HT1080 (cell line): ENCODE data around the gene EEPD1. TPM values are rescaled to one million over a fixed set of nuclear protein-coding genes. Genes with fewer than 3 reads are reported as not detected.

Experiments used
- DNase-seq: peaks from one replicate; pipeline ENCODE4 v3.0.0-alpha.2; 2015; ENCODE audit warnings: low read depth
- total RNA-seq: library from RNA; depleted of rRNA; stranded (reverse); fragments of >200 nt; shearing (Covaris generic); gene quantifications from 2 replicates; pipeline ENCODE4 v1.2.3, GENCODE V29; 2014

EEPD1 gene
- total RNA-seq, 1 experiment from 2014 or later: 6.2 TPM

DNA sequence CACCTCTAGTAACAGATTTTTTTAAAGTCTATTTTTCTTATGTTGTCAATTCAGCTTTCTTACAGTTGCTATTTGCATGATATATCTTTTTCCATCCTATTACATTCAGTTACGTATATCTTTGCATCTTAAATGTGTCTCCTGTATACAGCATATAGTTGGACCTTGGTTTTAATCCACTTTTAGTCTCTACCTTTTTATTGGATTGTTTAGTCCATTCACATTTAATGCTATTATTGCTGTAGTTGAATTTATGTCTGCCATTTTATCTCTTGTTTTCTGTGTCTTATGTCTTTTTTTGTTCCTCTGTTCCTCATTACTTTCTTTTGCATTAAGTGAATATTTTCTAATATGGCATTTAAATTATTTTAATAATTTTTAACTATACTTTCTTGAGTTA lies 100.6 kb downstream of the EEPD1 start:
- DNase-seq: no peak

- peak; percentile 77 for DNase-seq
Observed at GRCh38 chr7:36258510-36259259, 105.6 kb downstream of the EEPD1 start.

DNA sequence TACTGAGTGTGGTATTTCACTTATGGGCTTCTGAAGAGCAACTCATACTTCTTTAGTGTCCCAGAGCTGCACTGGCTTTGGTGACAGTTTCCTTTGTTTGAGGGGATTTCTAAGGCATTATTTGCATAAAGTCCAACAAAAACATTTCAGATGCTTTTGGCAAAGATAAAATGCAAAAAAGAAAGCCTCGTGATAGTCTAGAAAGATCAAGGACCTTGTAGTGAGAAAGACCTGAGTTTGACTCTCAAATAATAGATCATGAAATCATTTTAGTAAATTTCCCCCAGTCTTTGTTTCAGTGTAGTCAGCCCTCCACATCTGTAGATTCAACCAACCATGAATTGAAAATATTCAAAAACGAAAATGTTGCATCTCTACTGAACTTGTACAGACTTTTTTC lies 107.4 kb downstream of the EEPD1 start:
- DNase-seq: no peak

DNA sequence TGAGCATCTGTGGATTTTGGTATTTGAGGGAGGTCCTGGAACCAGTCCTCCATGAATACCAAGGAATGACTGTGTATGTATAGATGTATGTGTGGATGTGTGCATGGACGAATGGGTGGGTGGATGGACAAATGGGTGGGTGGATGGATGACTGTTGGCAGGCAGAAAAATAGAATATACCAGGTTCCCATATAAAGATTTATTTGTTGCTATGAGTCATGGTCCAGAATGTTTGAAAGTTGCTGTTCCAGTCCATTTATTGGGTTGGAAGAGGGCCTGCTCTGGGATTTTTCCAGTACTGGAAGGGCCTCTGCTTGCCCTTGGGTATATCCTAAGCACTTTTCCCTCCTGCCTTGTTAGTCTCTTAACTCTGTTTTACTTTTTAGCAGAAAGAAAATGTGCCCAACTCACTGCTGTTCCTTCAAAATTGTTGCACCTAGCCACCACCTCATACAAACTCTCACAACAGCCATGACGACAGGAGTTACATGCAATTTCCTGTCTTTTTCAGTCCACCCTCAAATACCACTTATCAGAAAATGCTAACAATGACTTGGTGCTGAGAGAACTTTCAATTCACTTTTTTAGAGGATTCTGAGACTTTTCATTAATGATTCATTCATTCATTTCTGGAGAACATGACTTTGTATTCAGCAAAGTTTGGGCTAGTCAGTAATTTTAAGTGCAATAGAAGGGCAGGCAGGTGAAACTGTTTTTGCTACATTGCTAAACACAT lies 108.1 kb downstream of the EEPD1 start:
- DNase-seq: no peak

DNA sequence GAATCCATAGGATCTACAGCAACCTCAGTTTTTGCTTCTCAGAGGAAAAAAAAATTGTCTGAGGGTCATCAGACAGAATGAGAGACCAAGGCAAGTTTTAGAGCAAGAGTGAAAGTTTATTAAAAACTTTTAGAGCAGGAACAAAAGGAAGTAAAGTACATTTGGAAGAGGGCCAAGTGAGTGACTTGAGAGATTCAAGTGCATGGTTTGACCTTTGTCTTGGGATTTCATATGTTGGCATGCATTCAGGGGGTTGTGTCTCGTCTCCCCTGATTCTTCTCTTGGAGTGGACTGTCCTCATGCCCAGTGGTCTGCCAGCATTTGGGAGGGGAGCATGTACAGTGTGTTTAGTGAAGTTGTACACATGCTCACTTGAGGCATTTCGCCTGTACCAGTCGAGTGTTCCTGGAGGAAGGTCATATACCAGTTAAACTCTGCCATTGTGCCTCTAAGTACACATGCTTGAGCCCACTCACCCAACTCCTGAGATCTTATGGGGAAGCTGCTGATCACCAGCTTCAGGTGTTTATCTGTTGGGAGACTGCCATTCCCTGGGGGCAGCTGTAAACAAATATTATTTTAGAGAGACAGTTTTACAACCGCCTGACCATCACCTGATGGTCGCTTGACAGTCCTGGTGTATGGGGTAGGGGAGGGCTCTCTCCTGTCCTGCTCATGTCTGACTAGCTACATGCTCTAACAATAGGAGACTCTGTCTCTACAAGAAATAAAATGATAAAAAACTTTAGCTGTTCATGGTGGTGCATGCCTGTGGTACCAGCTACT lies 109.4 kb downstream of the EEPD1 start:
- no peak for DNase-seq

DNA sequence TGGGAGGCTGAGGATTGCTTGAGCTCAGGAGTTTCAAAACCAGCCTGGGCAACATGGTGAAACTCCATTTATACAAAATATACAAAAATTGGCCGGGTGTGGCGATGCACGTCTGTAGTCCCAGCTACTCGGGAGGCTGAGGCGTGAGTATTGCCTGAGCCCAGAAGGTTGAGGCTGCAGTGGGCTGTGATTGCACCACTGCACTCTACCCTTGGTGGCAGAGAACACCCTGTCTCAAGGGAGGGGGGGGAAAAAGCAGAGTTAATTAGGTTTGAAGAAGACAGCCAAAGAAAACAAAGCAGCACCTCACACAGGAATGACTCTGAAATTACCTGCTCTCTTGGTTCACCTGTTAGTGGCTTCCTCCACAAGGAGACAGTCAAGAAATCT lies 110.0 kb downstream of the EEPD1 start:
- DNase-seq: no peak

- DNase-seq: no peak
Observed at GRCh38 chr7:36264123-36264801, 111.2 kb downstream of the EEPD1 start.

DNA sequence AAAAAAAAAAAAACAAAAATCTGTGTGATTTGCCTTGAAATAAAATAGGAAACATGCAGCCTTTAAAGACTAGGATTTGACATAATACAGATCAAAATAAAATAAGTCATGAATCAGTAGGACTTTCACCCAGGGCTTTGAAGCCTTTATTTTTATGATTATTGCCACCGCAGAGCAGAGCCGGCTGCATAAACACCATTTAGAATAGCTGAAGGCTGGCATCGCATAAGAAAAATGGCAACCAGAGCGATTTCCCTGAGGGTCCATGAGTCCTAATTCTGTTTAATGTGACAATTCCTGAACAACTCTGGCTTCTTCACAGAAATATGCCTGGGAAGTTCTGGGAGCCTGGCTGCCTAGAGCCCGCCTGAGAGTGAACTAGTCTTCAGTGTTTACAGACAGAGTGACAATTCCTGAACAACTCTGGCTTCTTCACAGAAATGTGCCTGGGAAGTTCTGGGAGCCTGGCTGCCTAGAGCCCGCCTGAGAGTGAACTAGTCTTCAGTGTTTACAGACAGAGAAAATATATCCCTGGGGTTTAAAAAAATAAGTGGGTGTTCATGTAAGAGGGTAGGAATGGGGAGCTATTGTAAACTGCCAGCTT lies 112.0 kb downstream of the EEPD1 start:
- no peak for DNase-seq

DNA sequence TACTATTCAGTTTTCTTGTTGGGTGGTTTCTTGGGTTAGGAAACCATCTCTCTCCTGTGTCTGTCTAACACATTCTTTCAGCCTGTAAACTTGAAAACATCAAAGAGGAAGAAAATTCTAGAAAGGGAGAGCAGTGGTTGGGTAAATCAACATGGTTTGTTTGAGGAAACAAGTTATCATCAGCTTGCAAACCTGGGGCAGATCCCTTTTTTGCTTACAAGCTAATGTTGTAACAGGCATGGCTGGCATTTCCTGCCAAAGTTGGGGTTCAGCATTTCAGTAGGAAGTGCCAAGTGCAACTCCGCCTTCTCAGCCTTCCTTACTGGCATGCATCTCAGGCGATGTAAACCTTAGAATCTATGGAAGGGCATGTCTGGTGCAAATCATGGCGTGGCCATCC lies 112.6 kb downstream of the EEPD1 start:
- DNase-seq: no peak

DNA sequence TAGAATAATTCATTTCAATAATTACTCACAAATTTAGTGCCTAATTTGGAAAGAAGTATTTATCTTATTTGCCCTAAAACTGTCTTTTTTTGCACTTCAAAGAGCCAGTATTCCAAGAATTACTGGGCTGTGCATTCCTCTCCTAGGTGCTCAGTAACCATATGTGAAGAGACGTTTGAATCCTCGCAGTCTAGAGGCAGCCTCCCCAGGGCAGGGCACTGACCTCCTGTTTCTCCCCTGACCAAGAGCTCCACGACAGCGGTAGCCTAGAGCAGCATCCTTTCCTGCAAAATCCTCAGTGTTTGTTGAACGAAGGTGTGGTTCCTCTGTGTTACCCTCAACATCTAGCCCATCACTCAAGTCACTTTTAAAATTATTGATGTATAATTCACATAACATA lies 113.1 kb downstream of the EEPD1 start:
- no peak for DNase-seq

DNA sequence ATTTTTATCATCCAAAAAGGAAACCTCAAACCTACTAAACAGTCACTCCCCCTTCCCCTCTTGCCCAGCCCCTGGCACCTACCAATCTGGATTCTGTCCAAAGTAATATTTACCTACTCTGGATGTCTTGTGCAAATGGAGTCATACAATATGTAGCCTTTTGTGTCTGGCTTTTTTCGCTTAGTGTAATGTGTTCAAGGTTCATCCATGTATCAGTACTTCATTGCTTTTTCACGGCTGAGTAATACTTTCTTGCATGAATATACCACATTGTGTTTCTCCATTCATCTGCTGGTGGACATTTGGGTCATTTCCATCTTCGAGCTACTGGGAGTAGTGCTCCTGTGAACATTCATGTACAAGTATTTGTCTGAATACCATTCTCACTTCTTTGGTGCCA lies 113.6 kb downstream of the EEPD1 start:
- DNase-seq: no peak

DNA sequence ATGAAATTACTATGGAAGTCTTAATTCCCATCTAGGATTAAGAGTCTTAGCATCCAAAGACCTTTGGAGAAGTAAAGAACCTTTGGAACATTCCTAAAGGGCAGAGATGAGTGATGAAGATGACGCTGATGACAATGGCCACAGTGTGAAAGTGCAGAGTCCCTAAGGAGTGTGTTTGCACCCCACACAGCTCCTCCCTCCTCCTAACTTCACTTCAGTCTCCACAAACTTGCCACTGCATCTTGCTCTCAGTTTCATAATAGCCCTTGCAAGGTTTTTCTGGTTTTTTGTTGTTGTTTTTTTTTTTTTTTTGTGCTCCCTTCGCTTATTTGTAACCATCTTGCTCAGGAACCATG lies 119.1 kb downstream of the EEPD1 start:
- no peak for DNase-seq

DNA sequence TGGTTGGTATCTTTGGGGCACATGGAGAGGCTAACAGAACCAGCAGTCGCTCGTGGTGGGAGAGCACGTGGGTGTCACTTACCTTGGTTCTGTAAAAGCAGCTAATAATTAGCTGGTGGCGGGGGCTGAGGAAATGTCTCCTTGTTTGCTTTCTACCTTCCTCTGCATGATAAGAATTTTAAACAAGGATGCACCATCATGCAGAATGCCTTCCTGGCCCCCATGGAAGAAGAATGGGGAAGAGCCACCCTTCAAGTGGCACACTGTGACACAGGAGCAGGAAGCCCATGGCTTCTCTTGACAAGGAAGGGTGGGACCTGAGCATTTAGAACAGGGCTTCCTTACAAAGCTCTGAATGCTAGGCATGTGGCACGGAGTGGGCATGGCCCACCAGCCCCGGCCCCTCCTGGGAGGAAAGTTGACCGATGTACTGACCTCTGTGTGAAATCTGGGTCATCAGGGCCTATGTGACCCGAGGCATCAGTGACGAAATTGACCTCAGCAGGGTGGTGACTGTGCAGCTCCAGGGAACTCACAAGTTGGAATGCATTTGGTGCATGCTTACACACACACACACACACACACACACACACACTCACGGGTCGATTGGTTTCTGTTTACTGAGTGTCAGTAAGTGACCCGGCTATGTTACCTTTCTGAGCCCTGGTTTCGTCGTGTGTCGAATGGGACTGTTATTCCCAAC lies 119.7 kb downstream of the EEPD1 start:
- no peak for DNase-seq

DNA sequence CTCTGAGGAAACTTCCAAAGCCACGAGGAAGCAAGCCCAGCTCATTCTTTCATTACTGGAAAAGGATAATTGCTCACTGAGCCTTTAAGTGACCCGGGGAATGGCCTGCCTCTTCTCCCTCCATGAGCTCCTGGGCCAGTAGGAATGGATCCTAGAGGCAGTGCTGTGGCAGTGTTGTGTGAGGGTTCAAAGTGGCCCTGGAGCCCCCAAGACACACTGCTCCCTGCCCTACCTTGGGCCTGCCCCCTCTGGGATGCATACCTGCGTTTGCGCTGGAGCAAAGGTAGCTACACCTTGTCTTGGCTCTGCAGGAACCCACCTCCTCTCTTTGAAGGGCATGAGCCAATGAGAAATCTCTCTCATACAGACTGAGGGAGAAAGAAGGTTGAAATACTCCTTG lies 120.8 kb downstream of the EEPD1 start:
- no peak for DNase-seq

DNA sequence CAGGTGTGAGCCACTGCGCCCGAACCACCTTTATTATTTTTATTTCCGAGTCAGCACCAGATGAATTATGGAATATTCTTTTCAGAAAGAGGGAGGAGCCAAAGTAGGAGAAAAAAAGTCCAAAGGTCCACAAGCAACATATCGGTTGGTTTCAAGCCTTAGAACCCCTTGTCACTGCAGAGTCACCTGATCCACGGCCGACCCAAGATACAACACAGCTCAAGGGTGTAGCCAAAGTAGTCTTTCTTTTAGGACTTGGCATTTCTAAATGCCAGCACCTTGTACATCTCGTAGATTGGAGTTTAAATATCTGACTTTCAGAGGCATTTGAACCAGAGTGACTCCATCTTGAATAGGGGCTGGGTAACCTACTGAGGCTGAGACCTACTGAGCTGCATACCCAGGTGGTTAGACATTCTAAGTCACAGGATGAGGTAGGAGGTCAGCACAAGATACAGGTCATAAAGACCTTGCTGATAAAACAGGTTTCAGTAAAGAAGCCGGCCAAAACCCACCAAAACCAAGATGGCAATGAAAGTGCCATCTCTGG lies 122.8 kb downstream of the EEPD1 start:
- DNase-seq: no peak

- DNase-seq: no peak
Observed at GRCh38 chr7:36276428-36277248, 123.6 kb downstream of the EEPD1 start.

GRCh38 chr7:36277249-36277542 lies 124.1 kb downstream of the EEPD1 start:
- no peak for DNase-seq

DNA sequence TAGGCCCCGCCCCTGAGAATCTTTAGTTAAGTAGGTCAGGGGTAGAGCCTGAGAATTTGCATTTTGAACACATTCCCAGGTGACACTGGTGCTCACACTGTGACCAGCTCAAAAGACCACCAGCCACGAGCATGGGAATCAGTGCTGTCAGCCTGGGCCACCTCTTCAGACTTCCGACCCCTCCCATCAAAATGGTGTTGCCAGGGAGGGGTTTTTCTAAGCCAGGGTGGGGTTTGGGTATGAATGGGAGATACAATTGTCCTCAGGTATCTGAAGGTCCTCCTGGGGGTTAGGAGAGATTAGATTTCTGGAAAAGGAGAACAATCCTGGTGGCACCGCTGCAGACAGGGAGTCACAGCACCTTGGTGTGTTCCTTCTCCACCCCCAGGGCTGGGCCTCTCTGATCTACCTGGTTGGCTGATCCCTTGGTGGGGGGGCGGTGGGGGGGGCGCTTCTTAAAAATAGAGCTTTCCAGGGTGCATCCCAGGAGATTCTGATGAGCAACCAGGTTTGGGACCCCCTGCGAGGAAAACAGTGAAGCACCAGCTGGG lies 125.1 kb downstream of the EEPD1 start:
- DNase-seq: no peak

DNA sequence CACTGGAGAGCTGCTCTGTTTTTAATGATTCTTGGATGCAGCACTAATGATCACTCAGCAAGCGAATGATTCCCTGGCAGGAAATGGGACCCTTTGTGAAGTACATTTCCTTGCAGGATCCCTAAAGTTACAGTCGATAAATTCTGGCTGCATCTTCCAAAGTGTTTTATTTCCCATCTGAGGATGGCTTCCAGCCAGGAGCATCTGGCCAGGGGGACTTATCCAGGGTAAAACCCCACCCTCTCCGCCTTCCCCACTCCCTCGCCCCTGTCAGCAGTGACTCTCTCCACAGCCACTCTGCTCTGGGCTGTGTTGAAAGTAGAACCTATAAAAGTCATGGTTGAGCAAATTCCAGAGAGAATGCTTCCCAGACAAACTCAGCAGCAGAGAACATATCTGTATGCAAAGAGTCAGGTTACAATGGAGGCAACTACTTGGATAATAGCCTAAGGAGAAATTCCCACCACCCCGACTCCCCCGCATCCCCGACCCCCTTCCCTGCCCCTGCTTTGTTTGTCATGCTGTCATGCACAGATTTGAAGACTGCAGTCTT lies 125.6 kb downstream of the EEPD1 start:
- DNase-seq: no peak
